Right ventricle myocardium inferior (tissue), 1 donor: ENCODE measurements around the gene DESI2. TPM values are rescaled to one million over a fixed set of nuclear protein-coding genes. Genes with fewer than 3 reads are reported as not detected.
"Not testable (repeated sequence)": the region's sequence is repeated elsewhere in the genome, so short reads cannot be mapped to it uniquely, and the experiment has no call there.

Source experiments
- ATAC-seq: fragments of 200-7000 bp; cut with Tn5 transposase; one replicate; pipeline ENCODE4 v1.9.1; 2020; ENCODE audit warnings: mild to moderate bottlenecking, moderate library complexity
- DNase-seq: peaks from one replicate; pipeline ENCODE4 v3.0.0; 2021; ENCODE audit errors: missing footprints
- intact Hi-C: fragments of 100-400 bp; cut with DNase I; formaldehyde crosslinking; loops from one replicate; pipeline ENCODE4 v1.11.0; 2022
- total RNA-seq: library from RNA; stranded (reverse); fragmentation: NEBNext Ultra II Directional; extraction: Animal tissue kit (Norgen Biotek cat#: 25700); gene quantifications from one replicate; pipeline ENCODE4 v1.2.1, GENCODE V29; 2021
- donor health status: DM: no; HTN: yes; CAD: no; lungs with severe emphysema.

The DESI2 gene
- total RNA-seq, 1 donor from 2014 or later, result 21.2 TPM

DNA sequence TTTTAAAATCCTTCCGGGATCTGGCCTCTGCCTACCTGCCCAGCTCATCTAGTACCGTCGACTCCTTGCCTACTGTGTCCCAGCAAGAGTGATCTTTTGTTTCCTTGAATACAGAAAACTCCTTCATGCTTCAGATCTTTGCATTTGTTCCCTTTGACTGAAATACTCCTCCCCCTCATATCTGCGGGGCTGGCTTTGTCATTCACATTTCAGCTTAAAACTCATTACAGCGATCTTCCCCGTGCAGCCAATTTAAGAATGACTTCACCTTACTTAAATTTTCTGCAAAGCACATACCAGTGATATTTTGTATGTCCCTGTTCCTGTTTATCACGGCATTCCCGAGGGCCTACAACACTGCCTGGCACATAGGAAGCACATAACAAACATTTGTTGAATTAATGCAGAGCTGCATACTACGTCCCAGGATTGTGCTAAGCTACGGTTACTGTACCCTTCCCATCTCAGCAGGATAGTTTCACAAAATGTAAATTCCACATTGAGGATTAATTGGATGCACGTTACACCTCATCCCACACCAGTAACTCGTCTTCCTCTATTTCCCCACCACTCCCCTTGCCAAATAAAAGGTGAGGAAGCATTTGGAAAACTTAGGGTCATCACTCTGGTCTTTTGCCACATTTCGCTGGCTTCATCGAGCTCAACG lies 837 bp upstream of the DESI2 start:
- ATAC-seq, result no peak
- intact Hi-C loops, result loop anchor here (2.0 to 10.0 kb wide), 3 partner anchors 145 to 211 kb away; partner anchors contain the start of gene ADSS2

DNA sequence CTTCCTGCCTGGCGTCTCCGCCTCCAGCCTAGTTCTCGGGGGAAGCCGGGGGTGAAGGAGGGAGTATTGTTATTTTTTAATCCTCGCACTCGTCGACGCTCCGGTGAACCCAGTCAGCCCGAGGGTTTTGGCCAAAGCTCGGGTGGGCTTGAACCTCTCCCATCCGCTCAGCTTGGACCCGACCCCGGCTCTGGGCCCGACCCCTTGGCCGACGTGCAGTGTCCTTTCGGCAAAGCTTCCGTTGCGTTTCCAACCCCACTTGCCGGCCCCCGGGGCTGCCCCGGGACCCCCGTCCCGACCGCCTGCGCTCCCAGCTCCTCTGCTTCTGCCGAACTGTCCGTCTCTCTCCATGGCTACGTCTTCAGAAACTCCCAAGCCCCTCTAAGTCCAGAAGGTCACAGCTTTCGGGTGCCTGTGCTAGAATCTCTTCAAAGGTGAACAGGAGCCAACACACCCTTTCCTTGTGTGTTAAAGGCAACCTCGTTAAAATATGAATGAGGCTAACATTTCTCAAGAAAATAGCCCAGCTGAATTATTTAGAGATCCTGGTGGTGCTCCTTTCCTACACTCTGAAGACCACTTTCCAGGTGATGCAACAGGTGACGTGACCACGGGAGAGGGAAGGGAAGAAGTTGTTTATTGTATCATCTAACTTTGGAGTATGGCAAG lies 647 bp downstream of the DESI2 start:
- intact Hi-C loops, result loop anchor here (2.0 to 10.0 kb wide), 4 partner anchors 17 to 209 kb away; partner anchors contain the start of gene ADSS2
- ATAC-seq (no peak), DNase-seq (peak; percentile 83)

More for the DNA sequence above, 837 bp upstream of the DESI2 start:
- DNase-seq, result no peak

DNA sequence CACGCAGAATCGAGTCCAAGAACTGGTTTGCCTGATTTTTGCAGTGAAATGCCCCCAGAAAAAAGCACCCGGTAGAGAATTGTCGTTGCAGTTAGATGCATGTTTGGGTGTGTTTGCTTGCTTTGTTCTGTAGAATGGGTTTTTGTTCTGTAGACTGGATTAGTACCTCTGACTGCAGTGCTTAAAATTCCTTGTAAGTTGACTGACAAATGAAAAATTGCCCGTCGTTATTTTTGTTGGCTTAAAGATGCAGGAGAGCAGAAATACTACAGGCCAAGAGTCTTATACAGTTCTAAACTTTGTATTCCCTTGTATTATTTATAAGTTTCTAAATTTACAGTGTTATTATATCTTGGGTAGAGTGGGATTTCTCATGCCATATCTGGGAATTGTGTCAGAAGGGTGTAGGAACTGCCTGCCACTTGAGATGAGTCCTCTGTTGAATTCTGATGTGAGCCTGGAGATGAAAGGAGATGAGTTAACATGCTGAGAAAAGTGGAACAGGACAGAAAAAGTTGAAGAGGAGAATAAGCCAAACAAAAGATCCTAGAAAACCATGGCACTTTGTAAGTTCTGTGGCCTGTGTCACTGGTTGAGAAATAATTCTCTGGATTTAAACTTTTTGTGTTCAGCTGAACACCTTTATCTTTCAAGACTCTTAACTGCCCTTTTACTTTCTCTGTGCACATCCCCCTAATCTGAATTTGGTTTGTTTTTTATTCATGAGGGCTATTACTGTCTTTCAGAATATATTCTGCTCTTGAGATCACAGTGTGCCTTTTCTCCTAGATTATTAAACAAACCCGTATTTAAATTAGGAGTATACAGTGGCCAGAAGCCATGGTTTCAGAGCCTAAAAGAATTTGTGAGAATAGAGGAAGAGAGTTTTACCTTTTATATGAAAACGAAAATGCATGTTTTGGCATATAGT lies 1.4 kb downstream of the DESI2 start:
- ATAC-seq, result no peak
- intact Hi-C loops, result loop anchor here (2.0 to 10.0 kb wide), 3 partner anchors 16 to 200 kb away; partner anchors contain the start of gene ADSS2

DNA sequence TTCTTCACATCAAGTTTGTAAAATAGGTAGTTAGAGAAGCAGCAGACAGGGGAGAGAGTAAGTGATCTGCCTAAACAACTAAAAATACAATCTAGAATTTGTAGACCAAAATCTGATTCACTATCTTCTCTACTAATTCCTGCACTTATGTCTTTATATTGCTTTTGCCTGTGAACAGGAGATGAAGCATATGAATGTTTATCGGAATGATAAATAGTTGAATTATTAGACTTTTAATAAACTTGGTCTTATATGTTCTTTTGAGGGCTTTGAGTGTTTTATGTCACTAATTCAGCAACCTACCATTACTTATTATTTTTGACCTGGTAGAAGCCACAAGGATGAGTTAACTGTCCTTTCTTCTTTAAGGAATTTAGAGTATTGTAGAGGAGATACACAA lies 2.3 kb downstream of the DESI2 start:
- DNase-seq, result no peak
- ATAC-seq, result no peak
- intact Hi-C loops, result loop anchor here (2.0 to 10.0 kb wide), 2 partner anchors 16 to 200 kb away; partner anchors contain the start of gene ADSS2

More for the DNA sequence above, 1.4 kb downstream of the DESI2 start:
- no peak for DNase-seq

DNA sequence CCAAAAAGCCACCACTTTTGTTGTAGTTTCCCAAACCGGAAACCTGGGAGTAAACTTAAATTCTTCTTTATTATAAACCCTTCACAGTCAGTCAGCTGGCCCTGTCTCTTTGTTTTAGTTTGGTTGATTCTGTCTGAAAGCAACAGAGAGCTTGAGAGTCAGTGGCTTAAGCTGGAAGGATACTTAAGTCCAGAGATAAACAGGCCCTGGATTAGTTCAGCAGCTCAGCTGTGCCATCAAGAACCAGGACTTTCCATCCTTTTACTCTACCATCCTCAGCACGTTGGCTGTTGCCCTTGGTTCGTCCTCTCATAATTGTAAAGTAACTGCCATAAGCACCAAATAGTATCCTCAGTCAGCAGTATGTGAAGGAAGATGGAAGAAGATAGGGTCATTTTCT lies 4.5 kb downstream of the DESI2 start:
- no peak for DNase-seq
- intact Hi-C loops, result loop anchor here (10.0 kb wide), 1 partner anchor 203 kb away; the partner anchor contains the start of gene ADSS2
- no peak for ATAC-seq

DNA sequence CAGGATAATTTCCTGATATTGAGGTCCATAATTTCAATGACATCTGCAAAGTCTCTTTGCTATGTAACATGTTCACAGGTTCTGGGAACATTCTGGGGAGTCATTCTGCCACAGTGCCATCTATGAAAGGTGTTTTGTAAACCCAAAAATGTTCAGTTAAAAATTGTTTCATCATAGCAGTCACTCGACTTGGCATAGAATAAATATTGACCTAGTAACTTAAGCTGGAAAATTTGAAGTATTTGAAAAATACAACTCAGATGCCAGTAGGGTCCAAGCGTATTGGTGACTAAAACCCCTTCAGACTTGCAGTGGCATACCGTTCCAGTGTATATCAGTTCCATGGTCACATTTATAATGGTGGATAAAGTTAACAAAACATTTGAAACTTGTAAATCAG lies 6.8 kb downstream of the DESI2 start:
- intact Hi-C loops, result loop anchor here (10.0 kb wide), 1 partner anchor 205 kb away; the partner anchor contains the start of gene ADSS2
- no peak for DNase-seq
- ATAC-seq, result no peak

DNA sequence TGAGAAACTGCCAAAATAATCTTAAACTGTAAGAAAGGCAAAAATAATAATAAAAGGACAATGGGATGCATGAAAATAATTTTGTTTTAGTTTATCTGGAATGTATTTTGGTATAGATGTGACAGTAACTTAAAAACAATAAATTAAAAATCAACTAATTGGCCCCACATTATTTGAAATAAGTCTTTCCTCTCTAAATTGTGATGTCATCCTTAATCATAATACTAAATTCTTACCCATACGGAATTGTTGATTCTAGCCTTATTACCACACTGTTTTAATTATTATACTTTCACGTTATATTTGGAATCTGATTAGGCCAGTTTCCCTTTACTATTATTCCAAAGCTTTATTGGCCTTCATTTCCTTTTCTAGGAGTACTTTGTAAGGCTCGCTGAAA lies 7.7 kb downstream of the DESI2 start:
- intact Hi-C loops, result no loop called here
- DNase-seq (no peak), ATAC-seq (no peak)

DNA sequence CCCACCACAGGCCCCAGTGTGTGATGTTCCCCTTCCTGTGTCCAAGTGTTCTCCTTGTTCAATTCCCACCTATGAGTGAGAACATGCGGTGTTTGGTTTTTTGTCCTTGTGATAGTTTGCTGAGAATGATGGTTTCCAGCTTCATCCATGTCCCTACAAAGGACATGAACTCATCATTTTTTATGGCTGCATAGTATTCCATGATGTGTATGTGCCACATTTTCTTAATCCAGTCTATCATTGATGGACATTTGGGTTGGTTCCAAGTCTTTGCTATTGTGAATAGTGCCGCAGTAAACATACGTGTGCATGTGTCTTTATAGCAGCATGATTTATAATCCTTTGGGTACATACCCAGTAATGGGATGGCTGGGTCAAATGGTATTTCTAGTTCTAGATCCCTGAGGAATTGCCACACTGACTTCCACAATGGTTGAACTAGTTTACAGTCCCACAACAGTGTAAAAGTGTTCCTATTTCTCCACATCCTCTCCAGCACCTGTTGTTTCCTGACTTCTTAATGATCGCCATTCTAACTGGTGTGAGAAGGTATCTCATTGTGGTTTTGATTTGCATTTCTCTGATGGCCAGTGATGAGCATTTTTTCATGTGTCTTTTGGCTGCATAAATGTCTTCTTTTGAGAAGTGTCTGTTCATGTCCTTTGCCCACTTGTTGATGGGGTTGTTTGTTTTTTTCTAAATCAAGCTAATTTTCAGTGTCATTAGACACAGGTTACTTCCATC lies 8.8 kb downstream of the DESI2 start:
- ATAC-seq, intact Hi-C loops: not testable (repeated sequence)

DNA sequence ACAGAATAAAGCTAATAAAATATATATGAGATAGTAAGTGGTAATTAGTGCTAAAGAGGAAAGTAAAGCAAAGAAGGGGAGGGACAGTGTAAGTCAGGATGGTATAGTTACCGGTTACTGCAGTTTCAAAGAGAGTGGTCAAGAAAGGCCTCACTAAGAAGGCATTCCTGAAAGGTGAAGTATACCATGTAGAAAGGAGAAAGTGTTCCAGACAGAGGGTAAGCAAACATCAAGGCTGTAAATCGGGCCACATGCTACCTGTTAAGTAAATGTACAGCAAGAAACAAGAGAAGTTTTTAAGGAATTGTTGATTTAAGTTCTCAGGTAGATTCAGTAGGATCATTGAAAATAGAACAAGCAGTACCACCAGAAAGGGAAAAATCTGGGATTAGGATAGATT lies 9.7 kb downstream of the DESI2 start:
- no peak for DNase-seq
- intact Hi-C loops, result no loop called here
- ATAC-seq, result no peak

More for the DNA sequence above, 8.8 kb downstream of the DESI2 start:
- not testable (repeated sequence) for DNase-seq

DNA sequence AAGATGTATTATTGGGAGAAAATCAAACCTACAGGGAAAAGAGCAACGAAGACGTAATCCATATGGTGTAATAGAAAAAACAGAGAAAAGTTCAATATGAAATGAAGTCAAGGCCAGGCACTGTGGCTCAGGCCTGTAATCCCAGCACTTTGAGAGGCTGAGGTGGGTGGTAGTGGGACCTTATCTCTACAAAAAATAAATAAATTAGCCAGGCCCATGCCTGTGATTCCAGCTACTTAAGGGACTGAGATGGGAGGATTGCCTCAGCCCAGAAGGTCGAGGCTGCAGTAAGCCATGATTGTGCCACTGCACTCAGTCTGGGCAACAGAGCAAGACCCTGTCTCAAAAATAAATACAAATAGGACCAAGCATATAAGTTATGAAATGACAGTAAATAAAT lies 11.4 kb downstream of the DESI2 start:
- DNase-seq, result no peak
- intact Hi-C loops, result no loop called here
- ATAC-seq, result no peak

DNA sequence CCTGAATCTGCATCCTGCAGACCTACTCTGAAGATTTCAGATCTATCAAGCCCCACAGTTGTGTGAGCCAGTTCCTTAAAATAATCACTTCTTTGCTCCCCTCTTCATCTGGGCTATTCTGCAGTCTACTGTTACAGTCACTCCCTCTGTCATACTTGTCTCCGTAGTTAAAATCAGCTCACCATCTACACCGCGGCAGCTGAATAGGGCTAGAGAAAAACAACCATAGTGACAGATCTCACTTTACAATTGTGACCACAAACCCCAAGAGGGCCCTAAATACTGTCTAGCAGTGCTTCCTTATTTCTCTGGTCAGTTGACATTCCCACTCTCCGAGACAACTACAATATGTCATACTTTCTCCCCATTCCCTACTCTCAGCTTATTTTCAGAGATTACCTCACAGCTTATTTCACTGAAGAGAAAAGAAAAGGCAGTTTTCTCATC lies 12.9 kb downstream of the DESI2 start:
- ATAC-seq (peak; percentile 57), DNase-seq (no peak)
- intact Hi-C loops, result no loop called here

DNA sequence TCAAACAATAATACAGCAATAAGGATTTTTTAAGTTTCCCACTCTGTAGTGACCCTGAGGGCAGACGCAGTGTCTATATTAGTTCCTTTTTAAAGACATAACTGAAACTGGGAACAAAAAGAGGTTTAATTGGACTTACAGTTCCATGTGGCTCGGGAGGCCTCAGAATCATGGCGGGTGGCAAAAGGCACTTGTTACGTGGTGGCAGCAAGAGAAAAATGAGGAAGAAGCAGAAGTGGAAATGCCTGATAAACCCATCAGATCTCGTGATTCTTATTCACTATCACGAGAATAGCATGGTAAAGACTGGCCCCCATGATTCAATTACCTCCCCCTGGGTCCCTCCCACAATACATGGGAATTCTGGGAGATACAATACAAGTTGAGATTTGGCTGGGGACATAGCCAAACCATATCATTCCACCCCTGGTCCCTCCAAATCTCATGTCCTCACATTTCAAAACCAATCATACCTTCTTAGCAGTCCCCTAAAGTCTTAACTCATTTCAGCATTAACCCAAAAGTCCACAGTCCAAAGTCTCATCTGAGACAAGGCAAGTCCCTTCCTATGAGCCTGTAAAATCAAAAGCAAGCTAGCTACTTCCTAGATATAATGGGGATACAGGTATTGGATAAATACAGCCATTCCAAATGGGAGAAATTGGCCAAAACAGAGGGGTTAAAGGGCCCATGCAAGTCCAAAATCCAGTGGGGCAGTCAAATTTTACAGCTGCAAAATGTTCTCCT lies 13.9 kb downstream of the DESI2 start:
- ATAC-seq, DNase-seq, intact Hi-C loops: not testable (repeated sequence)

DNA sequence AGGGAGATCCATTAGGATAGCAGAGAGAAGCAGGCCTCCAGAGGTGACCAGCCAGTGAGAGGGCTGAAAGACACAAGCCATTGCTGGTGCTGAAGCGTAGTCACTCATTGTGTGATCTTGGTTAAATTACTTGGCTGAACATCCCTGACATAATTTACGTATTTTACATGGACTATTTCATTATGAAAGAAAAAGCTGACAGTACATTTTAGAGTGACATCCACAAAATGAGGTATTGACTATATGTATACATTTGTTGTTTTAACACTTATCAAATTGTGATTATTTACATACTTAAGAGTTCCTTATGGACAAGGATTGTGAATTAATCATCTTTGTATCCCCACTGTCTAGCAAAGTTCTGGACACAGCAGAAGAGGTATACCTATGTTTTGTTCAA lies 14.9 kb downstream of the DESI2 start:
- ATAC-seq (no peak), DNase-seq (no peak)
- intact Hi-C loops, result no loop called here

DNA sequence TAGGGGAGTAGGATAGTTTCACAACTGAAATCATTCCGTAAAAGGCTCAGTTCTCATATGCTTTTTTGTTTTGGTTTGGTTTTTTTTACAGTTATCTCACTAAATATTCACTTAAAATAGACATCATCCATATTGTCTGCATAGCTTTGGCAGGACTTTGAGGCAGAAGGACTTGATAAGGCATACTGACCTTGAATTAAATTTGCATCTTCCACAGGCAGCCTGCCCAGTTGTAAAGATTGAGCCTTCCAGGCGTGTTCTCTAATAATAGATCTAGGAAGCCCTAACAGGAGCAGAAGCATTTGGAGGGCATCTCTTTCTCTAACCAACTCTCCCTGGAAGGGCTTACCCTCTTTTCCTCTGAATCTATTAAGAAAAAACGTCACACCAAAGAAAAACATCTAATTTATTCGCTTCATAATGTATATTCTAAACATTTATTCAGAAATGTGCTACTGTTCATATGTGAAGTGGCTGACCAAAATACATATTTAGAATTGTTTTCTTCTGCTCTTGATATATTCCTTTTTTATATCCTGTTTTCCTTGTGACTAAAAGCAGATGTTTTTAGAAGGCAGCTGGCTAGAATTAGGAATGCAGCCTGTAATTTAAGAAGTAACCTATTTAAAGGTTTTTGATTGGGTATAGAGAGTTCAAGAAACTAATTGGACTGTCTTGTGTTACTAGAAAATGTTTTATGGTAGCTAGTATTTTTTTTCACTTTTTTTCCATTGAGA lies 20.2 kb downstream of the DESI2 start:
- intact Hi-C loops, result no loop called here
- DNase-seq (no peak), ATAC-seq (peak; percentile 90)

DNA sequence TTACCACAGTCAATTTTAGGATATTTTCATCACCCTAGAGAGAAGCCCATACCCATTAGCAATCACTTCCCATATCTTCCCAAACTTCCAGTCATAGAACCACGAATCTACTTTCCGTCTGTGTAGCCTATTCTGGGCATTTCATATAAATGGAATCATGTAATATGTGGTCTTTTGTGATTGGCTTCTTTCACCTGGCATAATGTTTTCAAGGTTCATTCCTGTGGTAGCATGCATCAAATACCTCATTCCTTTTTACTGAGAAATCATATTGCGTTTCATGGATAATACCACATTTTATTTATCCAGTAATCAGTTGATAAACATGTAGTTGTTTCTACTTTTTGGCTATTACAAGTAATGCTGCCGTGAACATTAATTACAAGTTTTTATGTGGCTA lies 21.5 kb downstream of the DESI2 start:
- no peak for DNase-seq
- intact Hi-C loops, result no loop called here
- no peak for ATAC-seq

DNA sequence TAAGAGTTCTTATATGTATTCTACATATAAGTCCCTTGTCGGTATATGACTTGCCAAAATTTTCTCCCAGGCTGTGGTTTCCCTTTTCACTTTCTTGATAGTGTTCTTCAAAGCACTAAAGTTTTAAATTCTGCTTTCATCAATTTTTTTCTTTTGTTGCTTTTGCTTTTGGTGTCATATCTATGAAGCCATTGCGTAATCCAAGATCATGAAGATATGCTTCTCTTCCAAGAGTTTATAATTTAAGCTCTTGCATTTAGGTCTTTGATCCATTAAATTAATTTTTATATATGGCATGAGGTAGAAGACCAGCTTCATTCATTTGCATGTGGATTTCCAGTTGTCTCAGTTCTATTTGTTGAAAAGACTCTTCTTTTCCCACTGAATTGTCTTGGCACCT lies 22.2 kb downstream of the DESI2 start:
- intact Hi-C loops, result no loop called here
- ATAC-seq (no peak), DNase-seq (no peak)

DNA sequence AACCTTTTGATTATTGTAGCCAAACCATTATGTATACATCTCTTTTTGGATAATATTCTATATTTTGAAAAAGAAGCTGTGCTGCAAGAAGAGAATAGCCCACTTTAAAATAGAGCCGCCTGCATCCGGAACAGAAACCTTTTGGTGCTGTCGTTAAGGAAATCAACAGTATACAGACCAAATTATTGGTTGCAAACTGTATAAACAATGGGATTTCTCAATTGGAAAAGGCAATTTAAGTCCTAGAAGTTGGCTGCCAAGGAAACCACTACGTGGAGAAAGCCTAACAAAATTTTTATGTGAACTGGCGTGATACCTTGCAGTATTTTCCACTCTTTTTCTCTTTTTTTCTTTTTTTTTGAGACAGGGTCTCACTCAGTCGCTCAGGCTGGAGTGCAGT lies 25.8 kb downstream of the DESI2 start:
- no peak for ATAC-seq
- DNase-seq, result no peak
- intact Hi-C loops, result no loop called here
